GM04503 (cell line): ENCODE data around the gene SMG1.
A peak's percentile ranks its signal among the peaks of the same experiment; 100 is the strongest.
"Not testable (repeated sequence)": the region's sequence is repeated elsewhere in the genome, so short reads cannot be mapped to it uniquely, and the experiment has no call there.

ENCODE experiments used
- DNase-seq: peaks from one replicate; pipeline ENCODE4 v3.0.0-alpha.2; 2012; ENCODE audit warnings: low read depth

Gene SMG1

GRCh38 chr16:18800293-18800692, 125.9 kb downstream of the SMG1 start:
- no peak for DNase-seq

DNA sequence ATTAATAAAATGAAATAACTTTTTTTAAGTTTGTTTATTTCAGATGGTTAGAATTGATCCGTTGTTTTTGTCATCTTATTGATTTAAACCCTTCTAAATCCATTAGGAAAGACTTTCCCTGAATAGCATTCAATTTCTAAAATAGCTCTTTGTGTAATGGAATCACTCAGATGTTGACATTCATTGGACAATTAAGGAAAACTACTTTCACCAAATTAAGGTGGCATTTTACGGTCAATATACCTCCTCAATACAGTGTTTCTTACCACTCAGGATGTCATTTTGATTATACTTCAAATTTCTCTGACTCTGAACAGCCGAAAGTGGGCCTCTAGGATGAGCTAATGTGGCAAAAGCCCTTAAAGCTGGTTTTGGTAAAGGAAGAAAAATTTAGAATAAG, 126.7 kb downstream of the SMG1 start:
- DNase-seq, result no peak

DNA sequence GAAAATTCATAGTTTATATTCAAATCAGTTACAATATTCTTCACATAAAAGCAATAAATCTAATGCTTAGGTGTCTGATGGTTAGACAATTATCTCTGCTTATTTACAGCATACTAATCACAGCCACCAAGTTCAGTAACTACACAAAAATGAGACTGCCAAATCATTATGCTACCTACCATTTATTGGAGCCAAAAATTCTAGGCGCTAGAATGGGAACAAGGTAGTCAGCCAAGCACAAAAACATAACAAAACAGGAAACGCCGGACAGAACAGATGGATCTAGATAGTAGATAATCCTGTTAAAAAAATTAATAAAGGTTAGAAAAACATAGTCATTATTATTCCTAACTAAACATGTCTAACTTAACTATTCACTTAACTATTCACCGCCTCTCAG, 128.5 kb downstream of the SMG1 start:
- DNase-seq, result no peak

DNA sequence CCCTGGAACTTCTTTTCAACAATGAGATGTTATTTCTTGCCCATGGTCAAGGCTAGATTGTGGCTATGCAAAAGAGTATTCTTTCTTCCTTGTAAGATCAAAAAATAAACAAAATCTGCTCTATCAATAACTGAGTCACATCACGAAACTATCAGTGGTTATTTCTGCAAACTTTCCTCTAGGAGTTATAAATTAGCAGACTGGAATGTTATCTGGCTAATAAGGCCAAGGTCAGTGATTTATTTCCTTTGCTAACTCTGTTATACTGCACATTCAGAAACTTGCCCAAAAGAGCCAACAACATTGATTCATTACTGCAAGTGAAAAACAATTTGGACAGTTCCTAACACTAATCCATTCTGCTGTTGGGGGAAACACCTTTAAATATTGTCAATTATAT, 129.8 kb downstream of the SMG1 start:
- no peak for DNase-seq

GRCh38 chr16:18792836-18793433, 133.3 kb downstream of the SMG1 start:
- DNase-seq, result no peak

DNA sequence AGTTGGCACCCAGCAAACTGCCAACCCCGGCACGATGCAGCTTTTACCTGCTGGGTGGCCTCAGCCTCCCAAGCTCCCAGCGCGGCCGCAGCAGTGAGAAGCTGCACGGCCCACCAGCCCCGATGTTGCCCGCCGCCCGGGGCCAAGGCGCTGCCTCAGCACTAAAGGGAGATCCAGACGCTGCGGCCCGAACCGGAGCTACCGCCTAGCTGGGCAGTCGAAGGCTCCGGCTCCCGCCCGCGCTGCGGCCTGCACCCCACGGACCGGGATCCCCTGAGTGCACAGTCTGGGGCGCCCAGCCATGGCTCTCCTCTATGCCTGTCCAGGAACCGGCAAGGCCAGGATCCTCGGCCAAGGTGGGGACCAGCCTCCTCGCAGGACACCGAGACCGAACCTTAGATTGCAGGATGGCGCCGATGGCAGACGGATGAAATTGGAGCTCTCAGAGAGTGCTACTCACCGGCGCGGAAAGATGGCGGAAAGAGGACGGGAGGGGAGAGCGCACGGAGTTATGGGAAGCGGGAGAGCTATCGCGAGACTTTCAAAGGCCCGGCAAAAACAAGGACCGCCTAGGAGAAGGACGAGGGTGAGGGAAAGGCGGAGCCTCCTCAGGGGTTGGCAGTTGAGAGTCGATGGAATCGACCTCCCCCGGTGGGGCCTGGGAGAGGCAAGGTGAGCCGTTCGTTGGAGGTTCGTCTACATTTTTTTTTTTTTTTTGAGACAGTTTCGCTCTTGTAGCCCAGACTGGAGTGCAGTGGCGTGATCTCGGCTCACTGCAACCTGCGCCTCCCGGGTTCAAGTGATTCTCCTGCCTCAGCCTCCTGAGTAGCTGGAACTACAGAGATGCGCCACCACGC, 136.1 kb downstream of the SMG1 start, which contains the start of gene RPS15A:
Gene RPS15A (minus strand): TSS at position 485 of the 857 bp plus-strand sequence. CDS start 1,221 bp downstream, outside the sequence.
- DNase-seq, result peak; percentile 89

DNA sequence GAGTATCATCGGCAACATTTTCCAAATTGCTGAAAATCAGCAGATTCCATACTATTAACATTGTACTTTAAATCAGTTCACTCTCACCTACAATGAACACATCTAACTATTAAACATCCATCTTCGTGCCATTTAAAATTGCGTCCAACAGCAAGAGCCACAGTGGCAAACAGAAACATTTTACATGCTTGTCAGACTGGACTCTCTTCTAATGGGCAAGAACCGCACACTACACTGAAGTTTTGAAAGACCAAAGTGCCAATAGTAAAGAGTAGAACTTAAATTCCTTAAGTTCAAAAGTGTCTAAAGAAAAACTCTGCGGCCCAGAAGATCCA, 136.7 kb downstream of the SMG1 start:
- DNase-seq, result no peak

GRCh38 chr16:18788828-18789514, 137.2 kb downstream of the SMG1 start:
- no peak for DNase-seq

DNA sequence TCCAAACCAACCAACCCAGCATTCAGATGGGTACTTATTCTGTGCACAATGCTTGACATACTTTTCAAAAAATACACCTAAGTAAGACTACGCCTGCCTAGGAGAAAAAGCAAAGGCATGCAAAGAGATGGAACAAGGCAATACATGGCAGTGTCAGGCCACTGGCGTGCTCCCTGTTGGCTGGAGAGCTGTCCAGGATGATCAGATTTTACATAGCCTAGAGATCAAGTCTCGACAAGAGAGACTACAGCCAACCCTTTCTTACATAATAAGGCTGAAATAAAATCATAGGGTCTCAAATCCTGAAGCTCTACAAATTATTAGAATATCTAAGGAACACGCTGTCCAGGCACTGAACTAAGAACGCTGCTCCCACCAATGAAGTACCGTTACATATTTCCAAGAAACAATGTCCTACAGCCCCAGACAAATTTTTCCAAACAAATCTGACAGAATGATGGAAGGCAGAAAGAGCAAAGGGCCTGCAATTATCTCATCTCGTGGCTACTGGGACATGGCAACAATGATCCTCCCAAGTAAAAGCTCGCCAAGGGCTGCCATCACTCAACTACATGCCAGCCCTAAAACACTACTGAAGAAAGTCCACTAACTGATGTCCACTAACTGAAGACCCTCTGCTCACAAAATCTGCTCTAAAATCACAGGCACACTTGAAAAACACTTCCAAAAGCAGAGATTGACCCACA, 141.1 kb downstream of the SMG1 start:
- no peak for DNase-seq

- DNase-seq, result no peak
These were observed 142.5 kb downstream of the SMG1 start for GRCh38 chr16:18783430-18784341.

- DNase-seq, result no peak
These were observed 143.3 kb downstream of the SMG1 start for GRCh38 chr16:18782697-18783429.

- DNase-seq, result not testable (repeated sequence)
These were observed 145.0 kb downstream of the SMG1 start for GRCh38 chr16:18781232-18781631.

- not testable (repeated sequence) for DNase-seq
These were observed 145.7 kb downstream of the SMG1 start for GRCh38 chr16:18780460-18781026.

GRCh38 chr16:18777664-18778063, 148.5 kb downstream of the SMG1 start:
- not testable (repeated sequence) for DNase-seq

DNA sequence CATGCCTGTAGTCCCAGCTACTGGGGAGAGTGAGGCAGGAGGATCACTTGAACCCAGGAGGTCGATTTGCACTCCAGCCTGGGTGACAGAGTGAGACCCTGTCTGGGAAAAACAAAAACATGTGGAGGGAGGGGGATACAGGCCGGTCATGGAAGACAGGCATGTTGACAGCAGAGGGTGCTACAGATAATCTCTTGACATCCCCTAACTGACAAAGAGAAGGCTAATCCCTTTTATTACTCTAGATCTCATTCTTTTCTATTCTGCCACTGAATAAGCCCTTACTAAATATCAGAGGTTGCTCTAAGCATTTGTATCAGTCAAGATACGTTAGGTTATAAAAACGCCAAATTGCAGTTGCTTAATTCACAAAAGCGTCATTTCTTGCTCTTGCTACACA, 149.9 kb downstream of the SMG1 start:
- not testable (repeated sequence) for DNase-seq

- DNase-seq, result not testable (repeated sequence)
These were observed 151.6 kb downstream of the SMG1 start for GRCh38 chr16:18774651-18775050.

DNA sequence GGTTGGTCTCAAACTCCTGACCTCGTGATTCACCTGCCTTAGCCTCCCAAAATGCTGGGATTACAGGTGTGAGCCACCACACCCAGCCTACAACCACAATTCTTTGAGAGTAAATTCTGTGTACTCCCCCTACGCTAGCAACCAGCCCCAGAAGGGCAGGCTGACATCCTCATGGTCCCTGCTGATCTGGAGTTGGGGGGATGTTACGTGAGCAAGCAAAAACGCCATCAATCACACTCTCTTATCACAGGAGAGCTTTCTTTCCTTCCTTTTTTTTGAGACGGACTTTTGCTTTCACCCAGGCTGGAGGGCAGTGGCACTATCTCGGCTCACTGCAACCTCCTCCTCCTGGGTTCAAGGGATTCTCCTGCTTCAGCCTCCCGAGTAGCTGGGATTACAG, 154.0 kb downstream of the SMG1 start:
- not testable (repeated sequence) for DNase-seq

GRCh38 chr16:18770336-18770962, 155.8 kb downstream of the SMG1 start:
- DNase-seq, result not testable (repeated sequence)

GRCh38 chr16:18767217-18767616, 159.0 kb downstream of the SMG1 start:
- DNase-seq, result not testable (repeated sequence)

DNA sequence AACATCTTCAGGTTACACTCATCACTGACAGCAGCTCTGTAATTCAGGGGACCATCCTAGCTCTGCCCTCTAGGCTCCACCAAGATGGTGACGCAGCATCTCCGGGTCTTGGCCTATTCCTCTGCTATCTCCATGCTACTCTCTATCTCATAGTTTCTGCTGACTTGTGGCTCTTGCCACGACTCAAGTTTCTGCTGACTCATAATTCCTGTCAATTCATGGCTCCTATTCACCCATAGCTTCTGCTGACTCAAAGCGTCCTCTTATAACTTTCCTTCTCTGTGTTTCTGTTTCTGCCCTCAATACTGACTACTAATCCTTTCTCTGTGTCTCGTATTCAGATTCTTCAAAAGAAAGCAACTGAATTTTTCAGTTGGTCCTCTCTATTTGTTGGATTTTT, 163.5 kb downstream of the SMG1 start:
- DNase-seq, result not testable (repeated sequence)
